Naive thymus-derived CD8-positive, alpha-beta T cell (primary cell): ENCODE data around the gene PPFIA1. TPM values are rescaled to one million over a fixed set of nuclear protein-coding genes. Genes with fewer than 3 reads are reported as not detected.
A peak's percentile ranks its signal among the peaks of the same experiment; 100 is the strongest.
"Not testable (repeated sequence)": the region's sequence is repeated elsewhere in the genome, so short reads cannot be mapped to it uniquely, and the experiment has no call there.

ENCODE experiments used
- ATAC-seq, 2 donors: fragments of 150-1000 bp; cut with Tn5 transposase in 1 of 2; sonication (Bioruptor Pico), chemical (Tn5 transposase) in 1 of 2; 1 replicate in 1 of 2; 2 replicates in 1 of 2; pipeline ENCODE4 v1.10.0; 2021; ENCODE audit warnings: mild to moderate bottlenecking in 2 of 2, moderate library complexity in 2 of 2
- POLR2A ChIA-PET: fragments of 350-600 bp; sonication (Branson Sonifier 250); formaldehyde crosslinking; loops from one replicate; lab custom pipeline; 2021; ENCODE audit warnings: antibody characterized with exemption; lab: Charles Lee
- DNase-seq, 10 donors: peaks; one replicate each; pipeline versions ENCODE4 v3.0.0 to v3.0.0-alpha.2; 2020 to 2022
- H3K27ac Mint-ChIP-seq, 10 donors: one replicate each; pipeline ENCODE4 v1.8.0; 2020 to 2022; ENCODE audit warnings: mild to moderate bottlenecking in 10 of 10, mixed read lengths in 10 of 10, moderate library complexity in 4 of 10, inconsistent platforms in 1 of 10
- H3K27me3 Mint-ChIP-seq, 5 donors: one replicate each; pipeline ENCODE4 v1.8.0; 2021 to 2022; ENCODE audit warnings: mixed read lengths in 5 of 5
- H3K36me3 Mint-ChIP-seq, 3 donors: one replicate each; pipeline ENCODE4 v1.8.0; 2020 to 2022; ENCODE audit warnings: mixed read lengths in 3 of 3, mild to moderate bottlenecking in 2 of 3, inconsistent platforms in 1 of 3
- H3K4me1 Mint-ChIP-seq, 4 donors: one replicate each; pipeline ENCODE4 v1.8.0; 2021 to 2022; ENCODE audit warnings: mixed read lengths in 4 of 4
- H3K4me3 Mint-ChIP-seq, 10 donors: one replicate each; pipeline ENCODE4 v1.8.0; 2020 to 2022; ENCODE audit warnings: mild to moderate bottlenecking in 10 of 10, mixed read lengths in 10 of 10, moderate library complexity in 6 of 10, inconsistent platforms in 1 of 10
- H3K9me3 Mint-ChIP-seq, 9 donors: one replicate each; pipeline ENCODE4 v1.8.0; 2020 to 2022; ENCODE audit warnings: mixed read lengths in 9 of 9, mild to moderate bottlenecking in 3 of 9, inconsistent platforms in 1 of 9, moderate library complexity in 1 of 9
- polyA plus RNA-seq, 3 donors: library from polyadenylated mRNA; unstranded; fragments of 300-500 nt; fragmentation: Illumina TruSeq; gene quantifications; one replicate each; pipeline ENCODE4 v1.2.3, GENCODE V29; 2021
- total RNA-seq, 8 experiments: library from RNA in 2 of 8; stranded (reverse) in 2 of 8; gene quantifications; one replicate each; pipeline ENCODE4 v1.2.3 and lab custom pipeline; 2021 to 2026

PPFIA1 gene
- total and polyA plus RNA-seq, 5 experiments from 2014 or later: 6.8 to 64.8 (median 15.0) TPM

- peaks cover 19 to 50% (median 32%) of the 10 kb centered on the region in 5 donors for H3K27me3 Mint-ChIP-seq
- H3K4me1 Mint-ChIP-seq: peaks cover 11 to 17% (median 13%) of the 10 kb centered on the region in 4 donors
- H3K36me3 Mint-ChIP-seq: peaks cover 0 to 8% (median 5%) of the 10 kb centered on the region in 3 donors
- H3K27ac Mint-ChIP-seq: peak within 1 kb of the TSS in 7 of 10 donors; percentile 4 to 82 (median 40)
- peak within 1 kb of the TSS; percentile 68 to 92 (median 89) for H3K4me3 Mint-ChIP-seq
- ATAC-seq (peak; percentile 56 to 84), DNase-seq (peak; percentile 10 to 72 (median 44))
- peaks cover 0 to 3% (median 0%) of the 10 kb centered on the region in 9 donors for H3K9me3 Mint-ChIP-seq
- POLR2A ChIA-PET: no interaction called here
Observed at GRCh38 chr11:70397983-70398833, 127.7 kb downstream of the PPFIA1 start, which contains the start of gene CTTN. Gene CTTN, plus strand, starts transcription at chr11:70398529. Its CDS starts 8,769 bp downstream, at chr11:70407298.

- POLR2A ChIA-PET: no interaction called here
- peaks cover 14 to 42% (median 27%) of the 10 kb centered on the region in 5 donors for H3K27me3 Mint-ChIP-seq
- peaks cover 11 to 17% (median 13%) of the 10 kb centered on the region in 4 donors for H3K4me1 Mint-ChIP-seq
Observed at GRCh38 chr11:70398834-70399680, 128.6 kb downstream of the PPFIA1 start.

GRCh38 chr11:70399681-70400112, 129.2 kb downstream of the PPFIA1 start:
- Mint-ChIP-seq H3K36me3 (peaks cover 0 to 8% (median 5%) of the 10 kb centered on the region in 3 donors), H3K9me3 (peaks cover 0 to 3% (median 0%) of the 10 kb centered on the region in 9 donors), H3K4me3 (peak overlapping the region in 9 of 10 donors; percentile 28 to 77 (median 56)), H3K27me3 (peaks cover 14 to 36% (median 21%) of the 10 kb centered on the region in 5 donors), H3K27ac (peak overlapping the region in 1 of 10 donors; percentile 37), H3K4me1 (peaks cover 11 to 17% (median 13%) of the 10 kb centered on the region in 4 donors)
- no peak for DNase-seq
- no peak for ATAC-seq
- POLR2A ChIA-PET: no interaction called here

More at GRCh38 chr11:70398834-70399680, 128.6 kb downstream of the PPFIA1 start:
- peak overlapping the region; percentile 46 to 81 (median 65) for H3K4me3 Mint-ChIP-seq
- H3K9me3 Mint-ChIP-seq: peaks cover 0 to 3% (median 0%) of the 10 kb centered on the region in 9 donors
- H3K36me3 Mint-ChIP-seq: peaks cover 0 to 8% (median 5%) of the 10 kb centered on the region in 3 donors
- ATAC-seq (no peak), DNase-seq (no peak)
- H3K27ac Mint-ChIP-seq: peak overlapping the region in 2 of 10 donors; percentile 22 to 62

- POLR2A ChIA-PET: no interaction called here
- H3K27me3 Mint-ChIP-seq: peaks cover 14 to 28% (median 20%) of the 10 kb centered on the region in 5 donors
- peaks cover 11 to 17% (median 13%) of the 10 kb centered on the region in 4 donors for H3K4me1 Mint-ChIP-seq
- peak overlapping the region in 1 of 10 donors; percentile 14 for H3K4me3 Mint-ChIP-seq
- peaks cover 0 to 8% (median 5%) of the 10 kb centered on the region in 3 donors for H3K36me3 Mint-ChIP-seq
- H3K27ac Mint-ChIP-seq: no peak overlapping the region
- peaks cover 0 to 3% (median 0%) of the 10 kb centered on the region in 9 donors for H3K9me3 Mint-ChIP-seq
- DNase-seq (no peak), ATAC-seq (no peak)
Observed at GRCh38 chr11:70400643-70401042, 130.2 kb downstream of the PPFIA1 start.

GRCh38 chr11:70402016-70402415, 131.5 kb downstream of the PPFIA1 start:
- Mint-ChIP-seq H3K27ac (no peak overlapping the region), H3K9me3 (peaks cover 0 to 3% (median 0%) of the 10 kb centered on the region in 9 donors), H3K4me1 (peaks cover 11 to 15% (median 12%) of the 10 kb centered on the region in 4 donors), H3K36me3 (peaks cover 0 to 8% (median 4%) of the 10 kb centered on the region in 3 donors), H3K4me3 (no peak overlapping the region), H3K27me3 (peaks cover 10 to 28% (median 17%) of the 10 kb centered on the region in 5 donors)
- POLR2A ChIA-PET: no interaction called here
- DNase-seq (no peak), ATAC-seq (no peak)

- peaks cover 5 to 8% (median 6%) of the 10 kb centered on the region in 4 donors for H3K4me1 Mint-ChIP-seq
- H3K9me3 Mint-ChIP-seq: peaks cover 0 to 3% (median 0%) of the 10 kb centered on the region in 9 donors
- no peak for DNase-seq
- no peak for ATAC-seq
- POLR2A ChIA-PET: no interaction called here
- H3K4me3 Mint-ChIP-seq: no peak overlapping the region
- peaks cover 0 to 2% (median 0%) of the 10 kb centered on the region in 3 donors for H3K36me3 Mint-ChIP-seq
- no peak overlapping the region for H3K27ac Mint-ChIP-seq
- H3K27me3 Mint-ChIP-seq: peaks cover 3 to 25% (median 10%) of the 10 kb centered on the region in 5 donors
Observed at GRCh38 chr11:70402685-70403084, 132.2 kb downstream of the PPFIA1 start.

- ATAC-seq: no peak
- Mint-ChIP-seq H3K36me3 (no peaks in the 10 kb centered on the region), H3K4me3 (no peak overlapping the region), H3K27ac (no peak overlapping the region), H3K4me1 (peaks cover 0 to 4% (median under 1%) of the 10 kb centered on the region in 4 donors), H3K9me3 (peaks cover 0 to 3% (median 0%) of the 10 kb centered on the region in 9 donors), H3K27me3 (peaks cover 0 to 23% (median 8%) of the 10 kb centered on the region in 5 donors)
- POLR2A ChIA-PET: no interaction called here
- no peak for DNase-seq
Observed at GRCh38 chr11:70404244-70404643, 133.8 kb downstream of the PPFIA1 start.

- ATAC-seq (no peak), DNase-seq (no peak)
- no peak overlapping the region for H3K4me3 Mint-ChIP-seq
- H3K9me3 Mint-ChIP-seq: no peaks in the 10 kb centered on the region
- peaks cover 0 to 37% (median 9%) of the 10 kb centered on the region in 5 donors for H3K27me3 Mint-ChIP-seq
- no peaks in the 10 kb centered on the region for H3K4me1 Mint-ChIP-seq
- no peak overlapping the region for H3K27ac Mint-ChIP-seq
- no peaks in the 10 kb centered on the region for H3K36me3 Mint-ChIP-seq
- POLR2A ChIA-PET: no interaction called here
Observed at GRCh38 chr11:70405679-70406395, 135.3 kb downstream of the PPFIA1 start.

- H3K27ac Mint-ChIP-seq: no peak overlapping the region
- H3K4me3 Mint-ChIP-seq: no peak overlapping the region
- peaks cover 0 to 44% (median 14%) of the 10 kb centered on the region in 5 donors for H3K27me3 Mint-ChIP-seq
- ATAC-seq (no peak), DNase-seq (no peak)
- POLR2A ChIA-PET: no interaction called here
- H3K36me3 Mint-ChIP-seq: no peaks in the 10 kb centered on the region
- no peaks in the 10 kb centered on the region for H3K4me1 Mint-ChIP-seq
- no peaks in the 10 kb centered on the region for H3K9me3 Mint-ChIP-seq
Observed at GRCh38 chr11:70407121-70407520, 136.6 kb downstream of the PPFIA1 start.

- H3K4me1 Mint-ChIP-seq: no peaks in the 10 kb centered on the region
- no peak overlapping the region for H3K27ac Mint-ChIP-seq
- no peaks in the 10 kb centered on the region for H3K36me3 Mint-ChIP-seq
- H3K4me3 Mint-ChIP-seq: no peak overlapping the region
- POLR2A ChIA-PET: no interaction called here
- peaks cover under 1 to 46% (median 17%) of the 10 kb centered on the region in 5 donors for H3K27me3 Mint-ChIP-seq
- DNase-seq: no peak
- ATAC-seq: no peak
- H3K9me3 Mint-ChIP-seq: no peaks in the 10 kb centered on the region
Observed at GRCh38 chr11:70407814-70408213, 137.3 kb downstream of the PPFIA1 start.

- ATAC-seq, H3K4me1 Mint-ChIP-seq, H3K4me3 Mint-ChIP-seq, H3K36me3 Mint-ChIP-seq, H3K27ac Mint-ChIP-seq, POLR2A ChIA-PET, H3K9me3 Mint-ChIP-seq, DNase-seq: not testable (repeated sequence)
- peaks cover 2 to 47% (median 19%) of the 10 kb centered on the region in 5 donors for H3K27me3 Mint-ChIP-seq
Observed at GRCh38 chr11:70408326-70408725, 137.8 kb downstream of the PPFIA1 start.

- ATAC-seq (no peak), DNase-seq (no peak)
- Mint-ChIP-seq H3K9me3 (no peaks in the 10 kb centered on the region), H3K27ac (no peak overlapping the region), H3K36me3 (no peaks in the 10 kb centered on the region), H3K4me1 (no peaks in the 10 kb centered on the region), H3K4me3 (no peak overlapping the region), H3K27me3 (peaks cover 2 to 44% (median 15%) of the 10 kb centered on the region in 5 donors)
- POLR2A ChIA-PET: no interaction called here
Observed at GRCh38 chr11:70409437-70409836, 138.9 kb downstream of the PPFIA1 start.
